ENCODE measurements around the gene C11orf68. TPM values are rescaled to one million over a fixed set of nuclear protein-coding genes. Genes with fewer than 3 reads are reported as not detected.

C11orf68 gene
- total RNA-seq, 4 donors from 2014 or later: 21.2 to 32.8 (median 26.5) TPM

- DNase-seq (ENCODE audit: low spot score in 2 of 2): no peak
- no peak for TF ChIP-seq POLR2A (IDR thresholded peaks at IDR 0.05)
- TF ChIP-seq CTCF (IDR thresholded peaks at IDR 0.05): no peak
- intact Hi-C loops (cut with DNase I; ENCODE audit: low total_unique reads): no loop called here
- H3K4me3 ChIP-seq (ENCODE audit: low read depth, poor library complexity, severe bottlenecking): no peak overlapping the region
- 60 to 68% methylated on average over 6 of the region's 6 CpGs for WGBS, 2 donors
These were observed 9.8 kb upstream of the C11orf68 start for GRCh38 chr11:65928667-65929066.

- TF ChIP-seq CTCF (IDR thresholded peaks at IDR 0.05) (no peak), POLR2A (IDR thresholded peaks at IDR 0.05) (no peak)
- 42 to 56% methylated on average over 9 of the region's 9 CpGs for WGBS, 2 donors
- DNase-seq (ENCODE audit: low spot score in 2 of 2): peak in 1 of 2 donors; percentile 80
- no peak overlapping the region for H3K4me3 ChIP-seq (ENCODE audit: low read depth, poor library complexity, severe bottlenecking)
- intact Hi-C loops (cut with DNase I; ENCODE audit: low total_unique reads): no loop called here
These were observed 9.1 kb upstream of the C11orf68 start for GRCh38 chr11:65927904-65928397.

- TF ChIP-seq POLR2A (IDR thresholded peaks at IDR 0.05): no peak
- TF ChIP-seq CTCF (IDR thresholded peaks at IDR 0.05): no peak
- no peak for DNase-seq (ENCODE audit: low spot score in 2 of 2)
- intact Hi-C loops (cut with DNase I; ENCODE audit: low total_unique reads): no loop called here
- WGBS, 2 donors: 54 to 62% methylated on average over 2 of the region's 2 CpGs
- H3K4me3 ChIP-seq (ENCODE audit: low read depth, poor library complexity, severe bottlenecking): no peak overlapping the region
These were observed 6.5 kb upstream of the C11orf68 start for GRCh38 chr11:65925397-65925796.

GRCh38 chr11:65922565-65922964, 3.7 kb upstream of the C11orf68 start:
- intact Hi-C loops (cut with DNase I; ENCODE audit: low total_unique reads): no loop called here
- DNase-seq (ENCODE audit: low spot score in 2 of 2): no peak
- TF ChIP-seq CTCF (IDR thresholded peaks at IDR 0.05) (no peak), POLR2A (IDR thresholded peaks at IDR 0.05) (no peak)
- no peak overlapping the region for H3K4me3 ChIP-seq (ENCODE audit: low read depth, poor library complexity, severe bottlenecking)
- WGBS, 2 donors: 47 to 51% methylated on average over 3 of the region's 3 CpGs

- DNase-seq (ENCODE audit: low spot score in 2 of 2): no peak
- TF ChIP-seq CTCF (IDR thresholded peaks at IDR 0.05): no peak
- TF ChIP-seq POLR2A (IDR thresholded peaks at IDR 0.05): no peak
- H3K4me3 ChIP-seq (ENCODE audit: low read depth, poor library complexity, severe bottlenecking): no peak overlapping the region
- 91 to 94% methylated on average over 10 of the region's 10 CpGs for WGBS, 2 donors
- intact Hi-C loops (cut with DNase I; ENCODE audit: low total_unique reads): no loop called here
These were observed 3.0 kb upstream of the C11orf68 start for GRCh38 chr11:65921876-65922275.

GRCh38 chr11:65921033-65921555, 2.2 kb upstream of the C11orf68 start:
- no peak for TF ChIP-seq CTCF (IDR thresholded peaks at IDR 0.05)
- no peak overlapping the region for H3K4me3 ChIP-seq (ENCODE audit: low read depth, poor library complexity, severe bottlenecking)
- DNase-seq (ENCODE audit: low spot score in 2 of 2): no peak
- 75 to 82% methylated on average over 10 to 12 of the region's 12 CpGs for WGBS, 2 donors
- intact Hi-C loops (cut with DNase I; ENCODE audit: low total_unique reads): no loop called here
